Muscle of arm (tissue), 12 donors: ENCODE measurements around the gene HOTAIR. TPM values are rescaled to one million over a fixed set of nuclear protein-coding genes. Genes with fewer than 3 reads are reported as not detected.

Experiments
- DNase-seq: peaks from one replicate; pipeline ENCODE4 v3.0.0-alpha.2; 2013
- polyA plus RNA-seq, 12 donors: library from polyadenylated mRNA; unstranded; fragments of 120-200 nt; gene quantifications; one replicate each; pipeline ENCODE4 v1.2.1, GENCODE V29; 2013; ENCODE audit not compliant: insufficient read length in 12 of 12

The HOTAIR gene
- polyA plus RNA-seq, 12 donors = 0.11 TPM; not detected in 11

DNA sequence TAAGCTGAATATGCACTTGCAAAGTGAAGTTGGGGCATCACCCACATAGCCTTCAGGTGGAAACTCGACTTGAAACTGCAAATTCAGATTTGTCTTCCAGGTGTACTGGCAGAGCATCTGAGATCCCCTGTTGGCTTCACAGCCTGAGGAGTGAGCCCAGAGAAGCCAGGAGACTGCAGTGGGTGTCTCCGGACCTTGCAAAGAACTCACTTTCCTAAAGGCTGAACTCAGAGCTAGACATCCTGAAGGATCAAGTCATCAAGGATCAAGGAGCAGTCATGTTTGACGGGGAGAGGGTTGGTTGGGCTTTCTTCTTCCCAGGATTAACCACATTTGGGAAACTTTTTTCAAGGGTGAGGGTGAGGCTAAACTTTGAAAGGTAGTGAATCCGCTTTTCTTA, 45.2 kb downstream of the HOTAIR start:
- DNase-seq = no peak

DNA sequence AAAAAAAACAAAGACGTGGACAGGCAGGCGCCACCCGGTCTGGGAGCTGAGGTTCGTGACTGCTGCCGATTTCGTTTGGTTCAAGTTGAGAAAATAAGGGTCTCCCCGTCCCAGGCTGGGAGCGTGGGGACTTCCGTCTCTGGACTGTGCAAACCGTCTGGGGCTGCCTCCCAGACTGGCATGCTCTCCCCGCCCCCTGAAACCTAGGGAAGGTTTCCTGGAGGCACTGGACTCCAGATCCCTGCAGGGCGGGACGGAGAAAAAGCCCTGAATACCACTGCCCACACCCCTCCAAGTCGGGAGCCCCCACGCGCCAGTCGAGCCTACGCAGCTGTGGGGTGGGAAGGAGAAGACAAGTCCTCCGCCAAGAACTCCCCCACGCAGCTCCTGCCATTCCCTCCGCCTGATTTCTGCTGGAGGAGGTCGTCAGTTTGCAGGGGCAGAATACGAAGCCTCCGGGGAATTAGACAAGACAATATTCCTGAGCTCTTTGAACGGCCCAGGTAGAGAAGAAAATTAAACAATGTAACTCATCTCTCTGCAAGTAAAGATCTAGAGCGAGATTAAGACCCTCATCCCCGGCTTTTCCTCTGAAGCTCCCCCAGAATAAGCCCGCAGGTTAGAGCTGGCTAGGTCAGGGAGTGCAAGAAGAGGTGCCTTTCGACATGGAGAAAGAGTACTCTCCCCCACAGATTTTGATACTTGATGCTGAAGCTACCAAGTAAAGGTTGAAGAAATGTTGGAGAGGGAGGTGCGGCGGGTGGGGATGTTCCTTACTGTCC, 46.5 kb downstream of the HOTAIR start:
- no peak for DNase-seq

DNA sequence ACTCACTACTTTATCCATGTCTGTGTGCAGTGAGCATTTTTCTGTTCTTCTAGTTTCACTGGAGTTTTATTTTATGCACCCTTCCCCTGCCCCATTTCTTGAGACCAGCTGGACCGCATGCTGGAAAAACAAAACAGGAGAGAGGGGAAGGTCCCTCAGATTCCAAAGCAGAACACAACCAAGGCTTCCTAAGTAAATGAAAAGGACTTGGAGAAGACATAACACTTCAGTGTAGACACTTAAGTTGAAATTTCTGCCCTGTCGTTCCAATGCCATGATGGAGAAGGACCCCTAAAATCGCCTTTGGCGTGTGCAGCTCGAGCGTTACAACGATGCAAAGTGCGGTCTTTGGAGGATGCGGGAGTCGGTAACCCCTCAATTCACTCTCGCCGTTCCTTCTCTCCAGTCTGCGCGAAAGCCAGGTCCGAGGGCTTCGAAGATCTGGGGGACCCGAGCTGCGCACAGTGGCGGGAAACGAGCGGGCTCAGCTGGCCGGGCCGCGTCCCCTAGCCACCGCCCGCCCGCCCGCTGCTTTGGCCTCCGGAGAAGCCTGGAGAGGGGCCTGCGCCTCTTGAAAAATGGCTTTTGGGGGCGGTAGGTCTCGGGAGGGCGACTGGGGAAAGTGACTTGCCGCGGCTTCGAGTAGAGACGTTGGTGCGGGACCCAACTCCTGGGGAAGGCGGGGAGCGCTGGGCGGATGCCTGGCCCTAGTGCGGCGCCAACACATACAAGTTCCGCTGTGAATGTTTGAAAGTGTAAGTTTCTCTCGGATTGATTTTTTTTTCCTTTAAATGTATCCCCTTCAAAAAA, 47.3 kb downstream of the HOTAIR start:
- no peak for DNase-seq

DNA sequence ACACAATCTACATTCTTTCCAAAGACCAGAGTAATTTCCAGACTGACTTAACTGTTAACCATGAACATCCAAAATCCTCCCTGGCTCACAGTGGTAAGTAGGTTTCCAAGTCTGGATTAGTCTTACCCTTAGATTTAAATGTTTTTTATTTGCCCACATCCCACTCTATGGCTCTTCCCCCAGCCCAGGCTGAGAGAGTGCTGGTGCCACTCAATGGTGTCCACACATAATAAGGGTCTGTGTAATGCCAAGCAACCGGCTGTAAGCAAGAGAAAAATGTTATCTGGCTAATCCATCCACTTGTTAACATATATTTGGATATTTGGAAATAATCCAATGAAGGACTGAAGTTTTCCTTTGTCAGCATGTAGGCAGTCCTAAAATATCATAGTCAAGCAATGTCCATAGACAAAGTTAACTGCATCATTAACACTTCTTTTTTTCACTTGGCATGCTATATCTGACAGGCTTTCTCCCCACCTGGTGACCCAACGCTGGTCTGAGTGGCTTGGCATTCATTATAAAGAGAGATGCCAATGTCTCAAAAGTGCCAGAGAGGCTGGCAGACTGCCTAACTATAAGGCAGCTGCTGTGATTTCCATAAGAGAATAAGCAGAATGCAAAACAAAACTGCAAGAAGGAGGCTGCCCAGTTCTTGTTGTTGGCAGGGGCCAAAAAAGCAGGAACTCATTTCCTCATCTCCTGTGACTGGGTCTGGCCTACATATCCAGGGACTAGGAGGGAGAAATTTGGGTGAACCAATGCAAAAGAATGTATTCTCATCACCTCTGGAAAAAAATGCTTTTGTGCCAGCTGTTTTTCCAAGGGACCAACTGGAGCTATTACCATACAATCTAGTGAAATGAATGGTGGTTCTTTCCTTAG, 50.0 kb downstream of the HOTAIR start:
- no peak for DNase-seq

DNA sequence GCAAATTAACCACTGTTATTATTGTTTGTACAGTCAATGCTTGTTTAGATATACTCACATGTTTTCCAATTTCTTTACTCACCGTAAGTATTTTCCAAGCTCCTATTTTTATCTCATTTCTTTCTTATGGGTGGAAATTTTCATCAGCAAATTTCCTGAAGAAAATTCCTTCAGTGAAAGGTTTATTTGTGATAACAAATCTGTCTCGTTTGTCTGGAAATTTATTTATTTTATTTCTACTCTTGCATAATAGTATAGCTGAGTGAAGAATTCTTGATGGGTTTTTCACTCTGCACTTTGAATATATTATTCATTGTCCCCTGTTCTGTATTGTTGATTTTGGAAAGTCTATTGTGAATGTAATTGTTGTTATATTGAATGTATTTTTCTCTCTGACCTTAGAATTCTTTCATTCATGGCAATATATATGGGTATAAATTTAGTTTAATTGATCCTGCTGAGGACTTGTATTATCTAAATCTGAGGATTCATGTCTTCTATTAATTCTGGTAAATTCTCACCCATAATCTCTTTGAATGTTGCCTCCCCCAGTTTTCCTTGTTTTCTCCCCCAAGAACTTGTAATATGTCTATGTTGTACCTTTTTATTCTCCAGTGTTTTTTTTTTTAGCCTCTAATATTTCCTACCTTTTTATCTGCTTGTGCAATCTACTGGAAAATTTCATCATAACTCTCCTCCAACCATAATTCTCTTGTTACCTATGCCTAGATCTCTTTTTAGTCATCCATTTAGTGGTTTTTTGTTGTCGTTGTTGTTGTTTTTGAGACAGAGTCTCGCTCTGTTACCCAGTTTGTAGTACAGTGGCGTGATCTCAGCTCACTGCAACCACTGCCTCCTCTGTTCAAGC, 57.7 kb downstream of the HOTAIR start:
- no peak for DNase-seq

Other genes starting within 250 kb of the HOTAIR start
- 100 to 1,000 TPM in 2 of 12 donors, 10 to 100 TPM in 9, not detected in 1; 67.8 to 122 (median 86.3) TPM for gene CALCOCO1, start 247.5 kb downstream of the HOTAIR start, polyA plus RNA-seq
- gene CISTR, start 223.0 kb downstream of the HOTAIR start, polyA plus RNA-seq = not detected
- 1 to 10 TPM in 1 of 12 donors, under 1 TPM in 2, not detected in 9; 0.28 to 1.4 (median 0.86) TPM for gene HOXC13, start 36.1 kb downstream of the HOTAIR start, polyA plus RNA-seq
- gene HOXC12, start 20.1 kb downstream of the HOTAIR start, polyA plus RNA-seq = under 1 TPM in 1 of 12 donors, not detected in 11; 0.08 TPM
- gene HOXC11, start 1.8 kb downstream of the HOTAIR start, polyA plus RNA-seq = under 1 TPM in 1 of 12 donors, not detected in 11; 0.08 TPM
- gene HOXC10, start 10.2 kb upstream of the HOTAIR start, polyA plus RNA-seq = 1 to 10 TPM in 2 of 12 donors, under 1 TPM in 6, not detected in 4; 0.20 to 2.0 (median 0.57) TPM
- gene HOXC9, start 25.2 kb upstream of the HOTAIR start, polyA plus RNA-seq = 1 to 10 TPM in 4 of 12 donors, under 1 TPM in 6, not detected in 2; 0.33 to 3.2 (median 0.72) TPM
- gene HOXC8, start 34.0 kb upstream of the HOTAIR start, polyA plus RNA-seq = 1 to 10 TPM in 3 of 12 donors, under 1 TPM in 7, not detected in 2; 0.21 to 9.7 (median 0.68) TPM
- 10 to 100 TPM in 2 of 12 donors, 1 to 10 TPM in 8, not detected in 2; 3.0 to 20.5 (median 5.9) TPM for gene HOXC6, start 53.5 kb upstream of the HOTAIR start, polyA plus RNA-seq
- gene HOXC5, start 58.1 kb upstream of the HOTAIR start, polyA plus RNA-seq = 1 to 10 TPM in 2 of 12 donors, under 1 TPM in 8, not detected in 2; 0.25 to 1.8 (median 0.75) TPM
- gene HOXC4, start 78.9 kb upstream of the HOTAIR start, polyA plus RNA-seq = 10 to 100 TPM in 5 of 12 donors, 1 to 10 TPM in 5, not detected in 2; 4.2 to 25.6 (median 9.1) TPM
- gene SMUG1, start 214.0 kb upstream of the HOTAIR start, polyA plus RNA-seq = 10 to 100 TPM in 11 of 12 donors, not detected in 1; 18.2 to 35.4 (median 22.1) TPM